ENCODE data around the gene SYNJ1.
"Not testable (repeated sequence)": the region's sequence is repeated elsewhere in the genome, so short reads cannot be mapped to it uniquely, and the experiment has no call there.

- not testable (repeated sequence) for TF ChIP-seq POLR2A, CTCF (IDR thresholded peaks at IDR 0.05)
Observed at GRCh38 chr21:32610940-32611339, 116.9 kb downstream of the SYNJ1 start.

All from right lobe of liver (tissue), 4 donors.